PC-3 (cell line): Measurements from ENCODE around the gene PACRG. TPM values are rescaled to one million over a fixed set of nuclear protein-coding genes. Genes with fewer than 3 reads are reported as not detected.

Source experiments
- ATAC-seq: fragments of 200-7000 bp; cut with Tn5 transposase; 2 replicates; pipeline ENCODE4 v1.9.1; 2020; ENCODE audit warnings: mild to moderate bottlenecking, moderate library complexity
- BruUV-seq: library from RNA; stranded (reverse); fragments of 400-500 nt; replicated peaks from 2 replicates; lab custom pipeline; 2021; lab: Mats Ljungman, UMichigan
- CTCF ChIA-PET: fragments of 300-600 bp; sonication (Branson Sonifier 250); formaldehyde crosslinking; loops from one replicate; lab custom pipeline; 2022; ENCODE audit warnings: antibody characterized with exemption; lab: Charles Lee
- POLR2A ChIA-PET: fragments of 300-600 bp; sonication (Branson Sonifier 250); formaldehyde crosslinking; loops from one replicate; lab custom pipeline; 2022; ENCODE audit warnings: antibody characterized with exemption; ENCODE audit not compliant: unreplicated experiment; lab: Charles Lee
- DNase-seq: peaks from one replicate; pipeline ENCODE4 v3.0.0-alpha.2; 2015
- H2AFZ ChIP-seq: fragments of 300-600 bp; sonication (generic); 2 replicates; pipeline ENCODE4 v1.6.0; 2016; ENCODE audit warnings: antibody characterized with exemption, low read length
- H3F3A ChIP-seq: fragments of 300-600 bp; sonication (generic); one replicate; pipeline ENCODE4 v1.6.0; 2017; ENCODE audit warnings: antibody characterized with exemption, low read length, control low read depth, mild to moderate bottlenecking; ENCODE audit not compliant: unreplicated experiment
- H3K27ac ChIP-seq: fragments of 300-600 bp; sonication (generic); 2 replicates; pipeline ENCODE4 v1.5.1; 2016; ENCODE audit warnings: mild to moderate bottlenecking, low read length
- H3K27me3 ChIP-seq: fragments of 300-600 bp; sonication (generic); 2 replicates; pipeline ENCODE4 v1.6.1; 2016; ENCODE audit warnings: low read length, mixed read lengths
- H3K36me3 ChIP-seq: fragments of 300-600 bp; sonication (generic); 2 replicates; pipeline ENCODE4 v1.6.1; 2016; ENCODE audit warnings: low read depth, mixed run types, low read length, mixed read lengths
- H3K4me1 ChIP-seq: fragments of 300-600 bp; sonication (generic); 2 replicates; pipeline ENCODE4 v1.5.1; 2016; ENCODE audit warnings: low read length; ENCODE audit not compliant: insufficient read depth
- H3K4me2 ChIP-seq: fragments of 300-600 bp; sonication (generic); 2 replicates; pipeline ENCODE4 v1.6.0; 2016; ENCODE audit warnings: low read length
- H3K4me3 ChIP-seq: fragments of 300-600 bp; sonication (generic); 2 replicates; pipeline ENCODE4 v1.5.1; 2016; ENCODE audit warnings: mild to moderate bottlenecking, low read length, mixed read lengths
- H3K79me2 ChIP-seq: fragments of 300-600 bp; sonication (generic); 2 replicates; pipeline ENCODE4 v1.6.1; 2017; ENCODE audit warnings: low read length, mixed read lengths
- H3K9ac ChIP-seq: fragments of 300-600 bp; sonication (generic); 2 replicates; pipeline ENCODE4 v1.6.0; 2016; ENCODE audit warnings: mild to moderate bottlenecking, low read length
- H3K9me2 ChIP-seq: fragments of 300-600 bp; sonication (generic); replicated peaks from 2 replicates; pipeline ENCODE4 v1.6.1; 2016; ENCODE audit warnings: mixed run types, low read length, mixed read lengths
- H3K9me3 ChIP-seq: fragments of 300-600 bp; sonication (generic); 2 replicates; pipeline ENCODE4 v1.6.1; 2016; ENCODE audit warnings: low read length, mixed read lengths
- H4K20me1 ChIP-seq: fragments of 300-600 bp; sonication (generic); 2 replicates; pipeline ENCODE4 v1.6.1; 2016; ENCODE audit warnings: low read length, mixed read lengths
- EZH2 ChIP-seq: fragments of 300-600 bp; sonication (generic); IDR thresholded peaks from one replicate; pipeline ENCODE4 v1.6.1; 2017; ENCODE audit warnings: antibody characterized with exemption, mild to moderate bottlenecking, low read length; ENCODE audit not compliant: unreplicated experiment
- EZH2phosphoT487 ChIP-seq: fragments of 300-600 bp; sonication (generic); IDR thresholded peaks from 2 replicates; pipeline ENCODE4 v1.6.1; 2018; ENCODE audit warnings: mild to moderate bottlenecking, antibody characterized with exemption, low read length, borderline replicate concordance
- intact Hi-C: fragments of 100-400 bp; cut with micrococcal nuclease; formaldehyde crosslinking; loops from 2 replicates; pipeline ENCODE4 v1.9.0; 2023
- total RNA-seq: library from RNA; depleted of rRNA; stranded (reverse); fragments of >200 nt; gene quantifications from 2 replicates; pipeline ENCODE4 v1.2.3, GENCODE V29; 2014
- TF ChIP-seq, protein P1 (sequence below): fragments of 300-600 bp; sonication (generic); conservative IDR thresholded peaks from 2 replicates; pipeline ENCODE4 v1.5.1; 2017; ENCODE audit warnings: antibody characterized with exemption, low read depth, mild to moderate bottlenecking, low read length

PACRG gene
- total RNA-seq, 1 experiment from 2014 or later = not detected

DNA sequence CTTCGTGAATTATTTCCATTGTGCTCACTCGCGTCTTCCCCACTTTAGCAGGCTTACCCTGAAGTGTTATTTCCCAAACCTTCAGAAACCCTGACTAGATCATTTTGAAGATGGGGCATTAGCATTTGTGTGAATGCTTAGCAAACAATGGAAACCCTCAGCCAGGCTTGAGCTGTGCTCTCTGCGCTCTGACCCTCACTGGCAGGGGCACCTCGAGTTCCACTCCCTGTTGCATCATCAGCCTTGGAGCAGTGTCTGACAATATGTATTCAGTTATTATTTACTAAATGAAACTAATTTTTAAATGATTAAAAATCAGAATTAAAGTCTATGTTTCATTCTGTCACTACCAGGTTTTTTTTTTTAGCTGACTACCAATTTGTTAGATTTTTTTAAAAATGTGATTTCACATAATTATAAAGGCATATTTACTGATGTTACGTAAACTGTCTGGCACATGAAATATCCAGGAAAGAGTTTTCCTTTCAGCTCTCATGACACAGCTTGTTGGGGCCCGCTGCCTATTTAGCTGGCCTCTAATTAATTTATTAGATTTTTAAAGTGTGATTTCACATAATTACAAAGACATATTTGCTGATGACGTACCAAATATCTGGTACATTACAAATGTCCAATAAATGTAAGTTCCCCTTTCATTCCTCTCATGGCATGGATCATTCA, 155.2 kb downstream of the PACRG start:
- ATAC-seq = no peak
- no peaks in the 10 kb centered on the region for H3K9me3 ChIP-seq
- intact Hi-C loops = no loop called here
- no peak overlapping the region for H3K27ac ChIP-seq
- H3K4me3 ChIP-seq = no peak overlapping the region
- no peaks in the 10 kb centered on the region for H3K27me3 ChIP-seq
- H3K9ac ChIP-seq = no peak overlapping the region
- H4K20me1 ChIP-seq = no peaks in the 10 kb centered on the region
- CTCF ChIA-PET = no interaction called here
- H3K9me2 ChIP-seq = no peaks in the 10 kb centered on the region
- H3K79me2 ChIP-seq = no peaks in the 10 kb centered on the region
- POLR2A ChIA-PET = no interaction called here
- TF ChIP-seq EZH2phosphoT487 (no peak), EZH2 (no peak)
- TF ChIP-seq, protein P1, sequence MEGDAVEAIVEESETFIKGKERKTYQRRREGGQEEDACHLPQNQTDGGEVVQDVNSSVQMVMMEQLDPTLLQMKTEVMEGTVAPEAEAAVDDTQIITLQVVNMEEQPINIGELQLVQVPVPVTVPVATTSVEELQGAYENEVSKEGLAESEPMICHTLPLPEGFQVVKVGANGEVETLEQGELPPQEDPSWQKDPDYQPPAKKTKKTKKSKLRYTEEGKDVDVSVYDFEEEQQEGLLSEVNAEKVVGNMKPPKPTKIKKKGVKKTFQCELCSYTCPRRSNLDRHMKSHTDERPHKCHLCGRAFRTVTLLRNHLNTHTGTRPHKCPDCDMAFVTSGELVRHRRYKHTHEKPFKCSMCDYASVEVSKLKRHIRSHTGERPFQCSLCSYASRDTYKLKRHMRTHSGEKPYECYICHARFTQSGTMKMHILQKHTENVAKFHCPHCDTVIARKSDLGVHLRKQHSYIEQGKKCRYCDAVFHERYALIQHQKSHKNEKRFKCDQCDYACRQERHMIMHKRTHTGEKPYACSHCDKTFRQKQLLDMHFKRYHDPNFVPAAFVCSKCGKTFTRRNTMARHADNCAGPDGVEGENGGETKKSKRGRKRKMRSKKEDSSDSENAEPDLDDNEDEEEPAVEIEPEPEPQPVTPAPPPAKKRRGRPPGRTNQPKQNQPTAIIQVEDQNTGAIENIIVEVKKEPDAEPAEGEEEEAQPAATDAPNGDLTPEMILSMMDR = no peak
- no peaks in the 10 kb centered on the region for H3K4me1 ChIP-seq
- no TSS peak for BruUV-seq
- no peak overlapping the region for H3K4me2 ChIP-seq
- H3F3A ChIP-seq = no peaks in the 10 kb centered on the region
- H2AFZ ChIP-seq = no peak overlapping the region
- H3K36me3 ChIP-seq = no peaks in the 10 kb centered on the region
- DNase-seq = no peak

DNA sequence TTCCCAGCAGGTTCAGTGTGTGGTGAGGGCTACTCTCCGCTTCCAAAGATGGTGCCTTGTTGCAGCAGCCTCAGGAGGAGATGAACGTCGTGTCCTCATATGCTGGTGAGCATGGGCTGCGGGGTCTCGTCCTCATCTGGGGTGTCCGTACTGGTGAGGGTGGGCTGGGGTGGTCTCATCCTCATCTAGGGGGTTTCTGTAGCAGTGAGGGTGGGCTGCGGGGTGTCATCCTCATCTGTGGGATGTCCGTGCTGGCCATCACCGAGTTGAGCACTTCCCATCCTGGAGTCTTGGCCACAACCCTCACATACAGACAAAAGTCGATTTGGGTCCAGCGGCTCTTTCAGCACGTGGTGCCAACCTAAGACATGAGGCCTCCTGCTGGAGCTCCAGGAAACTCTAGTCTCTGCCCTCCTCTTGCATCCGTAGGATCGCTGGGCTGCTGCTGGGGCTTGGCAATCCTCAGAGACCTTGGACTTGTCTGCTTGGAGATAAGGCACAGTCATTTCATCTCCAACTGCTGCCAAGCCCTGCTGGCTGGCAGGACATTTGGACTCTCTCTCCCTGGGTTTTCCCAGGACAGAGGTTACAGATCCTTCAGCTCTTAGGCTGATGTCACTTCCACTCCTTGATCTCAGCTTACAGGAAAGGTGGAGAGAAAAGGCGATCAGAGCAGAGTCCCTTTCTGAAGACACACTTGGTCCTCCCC, 160.4 kb downstream of the PACRG start:
- no peak overlapping the region for H2AFZ ChIP-seq
- DNase-seq (no peak), ATAC-seq (no peak)
- H3K27me3 ChIP-seq = no peaks in the 10 kb centered on the region
- H3K4me3 ChIP-seq = no peak overlapping the region
- no peaks in the 10 kb centered on the region for H3K79me2 ChIP-seq
- TF ChIP-seq EZH2phosphoT487 (no peak), EZH2 (no peak)
- TF ChIP-seq, protein P1 = no peak
- H3K9ac ChIP-seq = no peak overlapping the region
- H3K4me1 ChIP-seq = no peaks in the 10 kb centered on the region
- ChIA-PET POLR2A (no interaction called here), CTCF (no interaction called here)
- H3K9me3 ChIP-seq = no peaks in the 10 kb centered on the region
- no peaks in the 10 kb centered on the region for H3K9me2 ChIP-seq
- no peak overlapping the region for H3K27ac ChIP-seq
- no peaks in the 10 kb centered on the region for H3F3A ChIP-seq
- H3K4me2 ChIP-seq = no peak overlapping the region
- no peaks in the 10 kb centered on the region for H4K20me1 ChIP-seq
- intact Hi-C loops = no loop called here
- no peaks in the 10 kb centered on the region for H3K36me3 ChIP-seq
- no TSS peak for BruUV-seq

DNA sequence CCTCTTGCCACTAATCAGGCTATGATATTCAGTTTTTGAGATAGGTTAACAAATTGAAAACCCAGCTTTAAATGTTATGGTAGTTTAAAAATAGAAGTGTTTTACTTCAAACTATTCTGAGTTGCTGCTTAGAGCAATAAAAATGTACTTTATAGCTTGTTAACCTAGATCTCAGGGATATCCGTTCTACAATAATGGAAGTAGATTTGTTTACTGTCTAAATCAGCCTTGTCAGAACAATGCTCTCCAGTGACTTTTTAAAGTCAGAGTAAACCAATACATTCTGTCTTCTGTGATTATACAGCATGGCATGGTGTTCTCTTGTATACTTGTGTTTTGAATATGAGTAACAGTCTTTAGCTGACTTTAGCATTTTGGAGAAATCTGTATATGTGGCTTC, 161.5 kb downstream of the PACRG start:
- Histone ChIP-seq H3K9me2 (no peaks in the 10 kb centered on the region), H3K4me1 (no peaks in the 10 kb centered on the region), H3K4me3 (no peak overlapping the region), H3K79me2 (no peaks in the 10 kb centered on the region), H3K27me3 (no peaks in the 10 kb centered on the region), H3K4me2 (no peak overlapping the region), H3K36me3 (no peaks in the 10 kb centered on the region), H3K27ac (no peak overlapping the region), H4K20me1 (no peaks in the 10 kb centered on the region), H2AFZ (no peak overlapping the region), H3K9me3 (no peaks in the 10 kb centered on the region), H3F3A (no peaks in the 10 kb centered on the region), H3K9ac (no peak overlapping the region)
- ATAC-seq (no peak), DNase-seq (no peak)
- BruUV-seq = no TSS peak
- ChIA-PET POLR2A (no interaction called here), CTCF (no interaction called here)
- intact Hi-C loops = no loop called here
- TF ChIP-seq EZH2phosphoT487 = no peak
- TF ChIP-seq, protein P1 = no peak
- no peak for TF ChIP-seq EZH2
